CD4-positive, alpha-beta T cell treated with Interleukin-12 subunit alpha and Interleukin-12 subunit beta, for 1 hour (primary cell): ENCODE results near the gene TRIP13.
"Not testable (repeated sequence)": the region's sequence is repeated elsewhere in the genome, so short reads cannot be mapped to it uniquely, and the experiment has no call there.

Experiments
- DNase-seq: peaks from one replicate; pipeline ENCODE4 v3.0.0-alpha.2; 2020

Gene TRIP13

DNA sequence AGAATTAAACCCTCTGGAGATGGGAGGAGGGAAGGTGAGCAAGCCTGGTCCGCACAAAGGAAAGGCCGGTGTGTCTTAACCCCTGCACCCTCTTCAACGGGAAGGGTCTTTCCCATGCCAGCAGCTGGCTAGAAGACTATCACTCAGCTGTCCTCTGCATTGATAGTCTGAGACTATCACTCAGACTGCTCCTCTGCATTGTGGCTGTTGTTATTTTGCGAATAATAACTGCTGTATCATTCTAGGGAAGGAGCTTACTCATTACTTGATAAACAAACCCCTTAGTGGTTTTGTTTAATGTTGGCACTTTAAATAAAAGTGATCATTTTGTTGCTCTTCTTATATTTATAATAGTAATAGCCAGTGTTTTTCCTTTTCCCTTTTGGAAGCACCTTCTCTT, 8.1 kb downstream of the TRIP13 start:
- no peak for DNase-seq

DNA sequence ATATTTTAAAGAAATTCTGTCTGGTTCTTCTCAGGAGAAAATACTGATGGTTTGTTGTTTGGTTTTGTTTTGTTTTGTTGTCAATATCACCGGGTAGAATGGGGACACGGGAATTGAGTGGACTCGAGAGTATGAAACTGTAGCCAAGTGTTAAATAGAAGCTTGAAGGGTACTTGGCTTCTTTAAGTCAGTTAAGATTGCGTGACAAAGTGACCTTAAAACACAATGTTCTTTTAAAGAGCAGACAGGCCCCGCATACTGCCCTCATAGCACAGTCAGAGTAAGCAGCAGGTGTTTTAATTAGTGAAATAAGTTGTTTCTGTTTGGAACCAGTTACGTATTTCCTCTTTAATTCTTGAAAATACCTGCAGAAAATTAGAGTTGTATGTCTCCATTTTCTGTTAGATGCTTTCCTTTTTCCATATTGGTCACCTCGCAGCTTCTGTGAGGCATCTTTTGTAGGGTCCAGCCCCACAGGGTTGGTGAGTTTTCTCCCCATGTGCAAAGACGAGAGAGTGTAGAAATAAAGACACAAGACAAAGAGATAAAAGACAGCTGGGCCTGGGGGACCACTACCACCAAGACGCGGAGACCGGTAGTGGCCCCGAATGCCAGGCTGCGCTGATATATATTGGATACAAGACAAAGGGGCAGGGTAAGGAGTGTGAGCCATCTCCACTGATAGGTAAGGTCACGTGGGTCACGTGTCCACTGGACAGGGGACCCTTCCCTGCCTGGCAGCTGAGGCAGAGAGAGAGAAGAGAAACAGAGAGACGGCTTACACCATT, 9.6 kb downstream of the TRIP13 start:
- DNase-seq, result no peak

DNA sequence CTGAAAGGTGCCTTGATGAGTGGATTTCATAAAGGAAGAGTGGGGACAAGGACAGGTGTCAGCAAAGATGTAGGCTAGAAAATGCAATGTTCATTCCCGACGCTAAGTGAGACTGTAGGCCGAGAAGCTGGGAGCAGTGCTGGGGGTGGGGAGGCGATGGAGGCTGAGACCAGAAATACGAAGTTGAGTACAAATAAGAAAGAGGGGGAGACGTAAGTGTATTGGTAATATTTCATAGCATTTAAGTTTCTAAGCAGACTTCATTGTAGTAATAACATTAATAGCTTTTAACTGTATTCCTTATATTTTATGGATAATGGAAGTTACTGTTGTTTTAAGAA, 11.0 kb downstream of the TRIP13 start:
- DNase-seq, result no peak

DNA sequence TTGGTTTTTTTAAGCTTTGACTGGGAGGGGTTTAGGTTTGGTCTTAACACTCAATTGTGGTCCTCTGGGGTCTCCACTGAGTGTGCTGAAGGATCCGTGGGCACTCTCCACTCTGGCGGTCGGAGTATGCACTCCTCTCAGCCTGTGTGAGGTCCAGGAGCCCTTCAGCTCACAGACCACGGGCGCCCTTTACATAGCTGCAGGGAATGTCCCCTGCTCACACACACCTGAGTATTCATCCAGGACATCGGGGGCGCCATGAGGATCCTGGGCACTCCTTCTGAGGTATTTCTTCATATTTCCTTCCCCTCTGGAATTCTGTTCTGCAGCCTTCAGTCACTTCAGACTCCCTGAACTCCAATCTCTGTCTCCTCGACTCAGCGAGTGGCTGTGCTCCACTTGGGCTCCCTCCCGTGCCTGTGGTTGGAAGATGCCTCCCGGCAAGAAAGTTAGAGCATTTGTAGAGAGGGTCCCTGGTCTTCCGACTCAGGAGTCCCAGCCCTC, 12.5 kb downstream of the TRIP13 start:
- no peak for DNase-seq

DNA sequence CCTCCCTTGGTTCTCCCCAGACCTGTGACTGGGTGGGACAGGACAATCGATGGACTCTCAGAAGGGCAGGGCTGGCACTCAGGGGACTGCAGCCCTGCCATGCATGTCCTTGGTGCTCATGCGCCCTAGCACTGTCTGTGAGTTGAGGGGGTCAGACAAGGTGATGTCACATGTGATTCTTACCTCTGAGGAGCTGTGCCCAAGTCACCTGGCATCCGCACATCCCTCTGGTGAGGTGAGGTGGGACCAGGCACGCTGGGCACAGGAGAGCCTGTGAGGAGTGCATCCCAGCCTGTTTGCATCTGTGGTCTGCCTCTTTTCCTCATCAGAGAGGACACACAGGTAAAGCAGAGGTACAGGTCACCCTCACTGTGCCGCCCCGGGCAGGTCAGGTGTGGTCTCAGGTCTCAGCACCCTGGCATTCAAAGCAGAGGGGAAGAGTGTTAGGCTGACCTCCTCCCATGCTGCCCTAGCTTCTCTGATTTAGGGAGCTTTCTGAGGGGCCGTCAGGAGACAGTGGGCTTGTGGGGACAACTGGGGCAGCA, 14.8 kb downstream of the TRIP13 start:
- no peak for DNase-seq

DNA sequence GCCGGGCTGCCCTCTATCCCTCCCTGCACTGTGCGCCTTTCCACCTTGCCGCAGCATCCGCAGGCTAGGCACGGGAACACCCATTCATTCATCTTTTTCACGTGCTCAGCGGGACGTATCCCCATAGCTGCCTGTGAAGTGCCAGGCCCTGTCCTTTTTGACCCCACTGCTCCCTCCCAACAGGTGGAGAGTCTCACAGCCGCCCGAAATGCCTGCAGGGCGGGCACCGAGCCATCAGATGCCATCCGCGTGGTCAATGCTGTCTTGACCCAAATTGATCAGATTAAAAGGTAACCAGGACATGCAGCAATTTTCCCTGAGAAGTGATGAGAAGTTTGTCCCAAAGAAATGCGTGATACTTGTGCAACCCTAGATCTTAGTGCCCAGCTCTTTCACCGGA, 15.5 kb downstream of the TRIP13 start:
- no peak for DNase-seq

DNA sequence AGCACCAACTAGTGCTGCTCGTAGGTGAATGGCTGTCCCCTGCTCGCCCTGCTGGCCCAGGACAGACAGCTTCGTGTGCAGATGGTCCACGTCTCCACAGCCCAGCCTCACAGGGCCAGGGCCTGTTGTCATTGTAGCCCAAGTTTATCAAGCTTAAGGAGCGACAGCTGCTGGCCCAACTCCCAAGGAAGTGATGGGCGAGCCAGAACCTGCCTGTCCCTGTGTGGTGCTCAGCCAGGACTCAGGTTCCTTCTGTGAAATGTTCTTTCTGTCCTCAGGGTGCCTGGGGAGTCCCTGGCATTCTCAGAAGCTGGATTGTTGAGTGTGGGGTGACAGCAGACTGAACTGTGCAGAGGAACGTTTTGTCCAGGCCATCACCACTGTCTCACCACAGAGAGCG, 16.4 kb downstream of the TRIP13 start:
- DNase-seq, result no peak

DNA sequence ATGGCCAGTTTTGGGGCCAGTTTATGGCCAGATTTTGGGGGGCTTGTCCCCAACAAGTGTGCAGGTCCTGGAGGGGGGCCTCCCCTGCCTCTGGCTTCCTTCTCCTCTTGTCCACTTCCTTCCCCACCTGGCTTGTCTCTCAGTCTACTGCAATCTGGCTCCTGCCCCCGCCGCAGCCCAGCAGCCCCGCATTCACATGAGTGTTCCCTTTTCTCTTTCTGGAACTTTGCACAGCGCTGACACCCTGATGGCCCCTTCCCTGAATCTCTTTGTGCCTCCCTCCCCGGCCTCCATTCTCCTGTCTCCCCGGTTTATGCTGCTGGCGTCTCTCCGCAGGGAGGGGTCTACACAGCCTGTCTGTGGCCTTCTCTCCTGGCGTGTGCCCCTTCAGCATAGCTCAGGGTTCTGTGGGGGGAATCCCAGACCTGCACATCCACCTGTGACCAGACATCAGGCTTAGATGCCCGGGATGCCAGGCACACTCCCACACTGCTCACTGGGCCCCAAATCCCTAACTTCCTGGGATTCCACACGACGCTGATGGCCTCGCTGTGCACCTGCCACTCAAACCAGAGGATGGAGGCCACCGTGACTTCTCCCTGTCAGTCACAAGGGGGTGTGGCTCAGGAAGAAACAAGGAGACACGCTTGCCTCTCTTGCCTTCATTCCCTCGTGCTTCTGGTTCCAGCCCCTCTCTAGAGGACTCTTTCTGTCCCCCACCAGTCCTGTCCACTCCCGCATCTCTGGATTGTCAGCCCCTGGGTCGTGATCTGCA, 17.5 kb downstream of the TRIP13 start:
- no peak for DNase-seq

DNA sequence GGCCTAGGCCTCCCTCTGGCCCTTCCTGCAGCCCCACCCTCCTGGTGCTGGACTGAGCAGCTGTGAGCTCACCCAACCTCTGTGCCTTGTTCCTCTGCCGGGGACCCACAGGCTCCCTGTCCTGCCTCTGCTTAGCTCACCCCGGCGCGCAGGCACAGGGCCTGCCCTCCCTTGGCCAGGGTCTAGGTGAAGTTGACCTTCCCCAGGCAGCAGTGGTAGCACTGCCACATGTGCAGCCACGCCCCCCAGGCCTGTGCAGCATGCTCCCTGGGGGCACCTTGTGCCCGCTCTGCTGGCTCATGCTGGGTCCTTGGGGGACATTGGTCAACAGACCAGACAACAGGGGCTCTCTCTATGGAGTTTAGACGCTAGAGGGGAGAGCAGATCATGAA, 18.1 kb downstream of the TRIP13 start:
- no peak for DNase-seq

DNA sequence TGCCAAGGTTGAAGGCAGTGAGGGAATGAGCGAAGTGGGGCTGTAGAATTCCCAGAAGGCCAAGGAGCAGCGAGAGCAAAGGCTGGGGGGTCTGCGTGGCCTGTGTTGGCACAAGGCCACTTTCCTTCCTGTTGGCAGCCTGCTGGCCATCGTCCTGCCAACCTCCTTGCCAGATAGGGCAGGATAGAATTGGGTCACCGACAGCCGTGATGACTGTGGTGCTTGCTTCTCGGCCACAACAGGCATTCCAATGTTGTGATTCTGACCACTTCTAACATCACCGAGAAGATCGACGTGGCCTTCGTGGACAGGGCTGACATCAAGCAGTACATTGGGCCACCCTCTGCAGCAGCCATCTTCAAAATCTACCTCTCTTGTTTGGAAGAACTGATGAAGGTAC, 18.9 kb downstream of the TRIP13 start:
- no peak for DNase-seq

DNA sequence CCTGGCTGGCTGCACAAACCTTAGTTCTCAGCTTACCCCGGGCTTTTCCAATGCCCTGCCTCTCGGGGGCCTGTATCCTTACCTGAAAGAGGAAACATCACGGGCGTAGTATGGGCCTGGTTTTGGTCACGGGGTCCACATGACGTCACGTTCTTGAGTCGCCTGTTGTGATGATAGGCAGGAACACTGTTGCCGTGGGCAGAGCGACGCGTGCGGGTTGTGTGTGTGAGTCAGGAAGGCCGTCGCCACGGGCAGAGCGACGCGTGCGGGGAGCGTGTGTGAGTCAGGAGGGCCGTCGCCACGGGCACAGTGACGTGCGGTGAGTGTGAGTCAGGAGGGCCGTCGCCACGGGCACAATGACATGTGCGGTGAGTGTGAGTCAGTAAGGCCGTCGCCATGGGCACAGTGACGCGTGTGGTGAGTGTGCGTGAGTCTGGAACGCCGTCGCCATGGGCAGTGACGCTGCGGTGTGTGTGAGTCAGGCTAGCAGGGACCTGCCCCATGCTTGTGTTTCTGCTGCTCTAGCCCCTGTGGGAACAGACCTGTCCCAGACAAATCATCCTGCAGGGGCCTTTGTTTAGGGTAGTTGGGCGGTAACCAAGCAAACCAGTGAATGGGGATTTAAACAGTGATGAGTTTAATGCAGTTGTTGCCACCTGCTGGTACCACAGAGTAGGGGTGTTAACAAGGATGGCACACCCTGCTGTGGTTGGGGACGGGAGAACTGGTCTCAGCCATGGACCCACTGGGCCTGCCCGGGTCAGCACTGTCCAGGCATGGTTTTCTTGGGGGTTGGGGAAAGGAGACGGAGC, 19.8 kb downstream of the TRIP13 start:
- DNase-seq, result peak; percentile 79

DNA sequence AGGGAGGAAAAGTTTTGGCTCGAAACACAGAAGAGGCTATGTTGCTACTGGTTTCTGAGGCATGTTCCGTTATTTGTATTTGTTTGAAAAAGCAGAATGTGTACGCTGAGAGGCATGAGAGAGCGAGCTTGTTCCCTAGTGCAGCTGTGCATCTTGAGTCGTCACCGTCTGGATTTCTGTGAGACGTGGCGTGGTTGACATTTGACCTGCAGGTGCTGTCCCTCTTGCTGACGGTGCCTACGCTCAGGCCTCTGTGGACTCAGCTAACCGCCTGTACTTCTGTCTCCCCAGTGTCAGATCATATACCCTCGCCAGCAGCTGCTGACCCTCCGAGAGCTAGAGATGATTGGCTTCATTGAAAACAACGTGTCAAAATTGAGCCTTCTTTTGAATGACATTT, 21.5 kb downstream of the TRIP13 start:
- DNase-seq, result no peak

DNA sequence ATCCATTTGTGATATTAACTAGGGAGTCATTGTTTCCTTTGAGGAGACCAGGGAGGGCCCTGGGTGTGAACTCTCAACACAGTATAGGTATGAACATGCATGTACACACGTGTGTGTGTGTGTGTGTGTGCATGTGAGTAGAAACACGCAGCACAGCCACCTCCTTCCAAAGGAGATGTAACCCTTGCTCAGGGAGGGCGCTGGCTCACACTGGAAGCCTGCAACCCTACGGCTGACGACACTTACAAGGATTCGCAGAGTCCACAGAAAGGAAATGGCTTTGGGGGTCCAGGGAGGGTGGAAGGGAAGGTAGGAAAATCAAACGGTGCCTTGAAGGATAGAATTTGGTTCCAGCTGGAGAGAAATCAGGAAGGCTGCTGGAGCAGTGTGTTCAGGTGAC, 21.9 kb downstream of the TRIP13 start:
- DNase-seq, result no peak

DNA sequence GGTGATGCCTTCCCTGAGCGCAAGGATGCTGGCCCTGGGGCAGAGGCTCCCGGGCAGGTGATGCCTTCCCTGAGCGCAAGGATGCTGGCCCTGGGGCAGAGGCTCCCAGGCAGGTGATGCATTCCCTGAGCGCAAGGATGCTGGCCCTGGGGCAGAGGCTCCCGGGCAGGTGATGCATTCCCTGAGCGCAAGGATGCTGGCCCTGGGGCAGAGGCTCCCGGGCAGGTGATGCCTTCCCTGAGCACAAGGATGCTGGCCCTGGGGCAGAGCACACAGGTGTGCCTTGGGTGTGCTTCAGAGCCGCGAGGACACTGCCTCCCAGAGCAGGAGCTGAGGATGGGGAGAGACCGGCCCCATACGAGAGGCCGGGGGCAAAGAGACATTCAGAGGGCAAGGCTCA, 22.7 kb downstream of the TRIP13 start:
- not testable (repeated sequence) for DNase-seq

DNA sequence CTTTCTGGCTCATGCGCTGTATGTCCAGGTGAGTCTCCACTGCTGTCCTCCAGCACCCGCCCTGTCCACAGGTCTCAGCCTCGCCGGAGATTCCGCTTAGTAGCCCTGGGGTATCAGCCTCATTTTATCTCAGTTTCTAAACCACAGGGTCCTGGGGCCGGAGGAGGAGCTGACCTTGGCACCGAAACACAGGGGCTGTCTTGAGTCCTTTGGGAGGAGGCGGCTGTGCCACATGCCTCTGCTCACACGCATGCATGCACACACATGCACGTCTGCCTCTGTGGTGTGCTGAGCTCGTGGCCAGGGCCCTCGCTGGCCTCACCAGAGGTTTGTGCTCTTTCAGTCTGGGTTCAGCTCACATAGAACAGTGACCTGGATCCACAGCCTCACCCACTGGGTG, 23.3 kb downstream of the TRIP13 start:
- no peak for DNase-seq

DNA sequence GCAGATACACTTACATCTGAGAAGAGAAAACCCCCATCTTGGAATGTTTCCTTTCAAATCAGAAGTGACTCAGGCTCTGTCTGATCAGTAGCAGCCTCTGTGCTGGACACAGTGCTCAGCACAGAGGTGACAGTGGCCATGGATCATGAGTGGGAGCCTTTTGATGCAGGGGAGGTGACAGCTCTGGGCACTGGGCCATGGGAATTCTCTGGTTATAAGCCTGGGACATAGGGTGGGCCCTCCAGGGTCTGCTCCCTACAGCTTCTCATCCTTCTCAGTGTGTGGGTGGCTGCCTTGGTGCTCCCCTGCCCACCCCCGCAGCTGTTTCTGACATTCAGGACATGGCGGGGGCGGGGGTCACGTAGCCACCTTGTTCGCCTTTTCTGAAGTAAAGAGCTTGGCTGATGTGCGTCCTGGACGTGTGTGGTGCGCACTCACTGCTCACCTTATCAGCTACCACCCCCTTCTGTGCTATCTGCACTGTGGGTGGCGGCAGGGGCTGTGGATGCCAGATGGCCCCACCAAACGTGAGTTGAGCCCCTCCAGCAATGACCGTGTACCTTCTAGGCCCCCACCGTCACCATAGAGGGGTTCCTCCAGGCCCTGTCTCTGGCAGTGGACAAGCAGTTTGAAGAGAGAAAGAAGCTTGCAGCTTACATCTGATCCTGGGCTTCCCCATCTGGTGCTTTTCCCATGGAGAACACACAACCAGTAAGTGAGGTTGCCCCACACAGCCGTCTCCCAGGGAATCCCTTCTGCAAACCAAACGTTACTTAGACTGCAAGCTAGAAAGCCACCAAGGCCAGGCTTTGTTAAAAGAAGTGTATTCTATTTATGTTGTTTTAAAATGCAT, 24.0 kb downstream of the TRIP13 start:
- no peak for DNase-seq

DNA sequence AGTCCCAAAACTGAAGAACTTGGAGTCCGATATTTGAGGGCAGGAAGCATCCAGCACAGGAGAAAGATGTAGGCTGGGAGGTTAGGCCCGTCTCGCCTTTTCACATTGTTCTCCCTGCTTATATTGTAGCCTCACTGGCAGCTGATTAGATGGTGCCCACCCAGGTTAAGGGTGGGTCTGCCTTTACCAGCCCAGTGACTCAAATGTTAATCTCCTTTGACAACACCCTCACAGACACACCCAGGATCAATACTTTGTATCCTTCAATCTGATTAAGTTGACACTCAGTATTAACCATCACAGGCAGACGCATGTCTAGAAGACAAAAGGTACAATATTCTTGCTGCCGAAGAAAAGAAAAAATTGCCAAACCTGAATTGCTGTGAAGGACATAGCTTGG, 26.0 kb downstream of the TRIP13 start:
- DNase-seq, result not testable (repeated sequence)

DNA sequence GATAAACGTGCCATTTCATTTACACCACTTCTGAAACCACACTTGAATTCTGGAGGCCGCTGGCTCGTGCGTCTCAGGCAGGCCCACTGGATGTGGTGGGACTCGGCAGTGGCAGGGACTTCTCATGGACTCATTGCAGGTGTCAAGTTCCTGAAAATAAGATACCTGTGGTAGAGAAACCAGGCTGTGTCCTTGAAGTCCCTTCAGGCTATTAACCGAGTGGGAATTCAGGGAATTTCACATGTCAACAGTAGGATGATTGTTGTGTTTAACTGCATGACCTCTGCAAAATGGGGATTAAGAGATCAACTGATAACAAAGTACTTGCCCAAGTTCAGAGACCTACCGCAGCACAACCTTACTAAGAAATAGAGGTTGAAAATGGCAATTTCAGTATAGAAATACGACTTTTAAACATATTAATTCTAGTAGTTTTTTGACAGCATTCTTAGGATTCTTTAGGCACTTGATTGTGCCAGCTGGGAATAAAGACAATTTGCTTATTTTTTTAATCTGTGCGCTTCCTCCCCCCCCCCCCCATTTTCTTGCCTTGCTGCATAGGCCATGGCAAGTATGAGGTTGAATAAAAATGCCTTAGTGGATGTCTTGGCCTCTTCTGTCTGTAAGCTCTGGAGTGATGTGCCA, 26.8 kb downstream of the TRIP13 start:
- DNase-seq, result no peak

DNA sequence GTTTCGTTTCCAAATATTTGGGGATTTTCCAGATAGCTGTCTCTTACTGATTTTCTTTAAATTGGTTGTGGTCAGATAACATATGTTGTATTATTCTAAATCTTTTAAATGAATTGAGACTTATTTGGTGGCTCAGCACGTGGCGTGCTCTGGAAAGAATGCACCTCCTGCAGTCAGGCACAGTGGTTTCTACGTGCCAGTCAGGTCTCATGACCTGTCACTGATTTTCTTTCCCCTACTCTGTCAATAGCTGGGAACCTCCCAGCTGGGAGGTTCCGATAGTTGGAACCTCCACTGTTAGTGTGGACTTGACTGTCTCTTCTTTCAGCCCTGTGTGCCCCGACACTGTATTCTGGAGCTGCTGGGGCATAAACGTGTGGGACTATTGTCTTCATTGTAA, 27.6 kb downstream of the TRIP13 start:
- no peak for DNase-seq

DNA sequence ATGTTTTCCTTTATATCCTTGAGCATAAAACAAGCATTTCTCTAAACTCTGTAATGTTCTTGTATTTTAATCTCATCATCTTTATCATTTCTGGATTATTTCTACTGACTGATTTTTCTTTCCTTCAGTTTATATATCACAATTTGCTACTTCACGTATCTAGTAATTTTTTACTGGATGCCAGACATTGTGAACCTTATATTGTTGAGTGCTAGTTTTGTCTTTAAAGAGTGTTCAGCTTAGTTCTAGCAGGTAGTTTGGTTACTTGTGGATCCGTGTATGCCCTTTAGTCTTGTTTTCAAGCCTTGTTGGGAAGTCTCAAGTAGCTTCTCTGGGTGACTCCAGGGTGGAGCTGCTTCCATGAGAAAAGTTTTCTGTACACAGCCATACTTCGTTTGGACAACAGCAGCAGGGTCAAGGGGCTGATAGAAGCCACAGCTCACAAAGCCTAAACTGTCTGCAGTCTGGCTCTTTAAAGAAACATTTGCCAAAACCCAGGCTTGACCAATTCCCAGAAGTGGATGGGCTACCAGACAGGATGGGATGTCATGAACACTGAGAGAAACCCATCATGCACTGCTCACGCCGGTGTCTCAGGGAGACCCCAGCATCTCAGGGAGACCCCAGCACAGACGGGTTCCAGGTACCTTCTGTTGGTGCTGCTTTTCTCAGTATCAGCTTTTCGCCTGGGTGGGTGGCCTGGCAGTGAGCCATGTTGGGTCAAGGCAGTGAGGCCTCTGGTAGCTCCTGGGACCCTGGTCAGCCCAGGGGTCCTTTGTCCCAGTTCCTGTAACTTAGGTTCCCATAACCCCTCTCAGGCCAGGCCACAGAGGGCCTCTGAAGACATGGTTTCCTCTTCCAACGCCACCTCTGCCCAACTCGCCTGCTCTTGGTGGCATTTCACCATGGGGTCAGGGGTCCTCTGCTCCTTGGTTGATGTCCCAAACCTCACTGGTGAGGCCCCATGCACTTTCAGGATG, 29.1 kb downstream of the TRIP13 start:
- DNase-seq, result no peak
